T1000 (cell line): ENCODE results near the gene ARRDC2.
"Not testable (repeated sequence)": the region's sequence is repeated elsewhere in the genome, so short reads cannot be mapped to it uniquely, and the experiment has no call there.

Experiments
- DNase-seq: peaks from one replicate; lab custom pipeline; 2025; ENCODE audit warnings: mixed read lengths; lab: John Stamatoyannopoulos, UW

ARRDC2 gene

GRCh38 chr19:18007917-18008673, at the start of gene ARRDC2:
Gene ARRDC2 (plus strand): TSS chr19:18008170. CDS start chr19:18008311, 141 bp downstream.
- peak; percentile 77 for DNase-seq

- DNase-seq: no peak
Observed at GRCh38 chr19:17963936-17964691, 43.9 kb upstream of the ARRDC2 start.

- DNase-seq: no peak
Observed at GRCh38 chr19:17965370-17966128, 42.4 kb upstream of the ARRDC2 start.

- DNase-seq: no peak
Observed at GRCh38 chr19:17966129-17966483, 41.9 kb upstream of the ARRDC2 start.

- no peak for DNase-seq
Observed at GRCh38 chr19:17966550-17967256, 41.3 kb upstream of the ARRDC2 start, which contains the start of gene KCNN1. Gene KCNN1 (plus strand): TSS chr19:17967107. CDS start chr19:17973889, 6,782 bp downstream.

- no peak for DNase-seq
Observed at GRCh38 chr19:17967257-17968051, 40.5 kb upstream of the ARRDC2 start.

- DNase-seq: no peak
Observed at GRCh38 chr19:17968362-17968761, 39.6 kb upstream of the ARRDC2 start.

- DNase-seq: no peak
Observed at GRCh38 chr19:17969096-17969792, 38.7 kb upstream of the ARRDC2 start.

- no peak for DNase-seq
Observed at GRCh38 chr19:17972230-17972629, 35.7 kb upstream of the ARRDC2 start.

- DNase-seq: no peak
Observed at GRCh38 chr19:17973759-17974158, 34.2 kb upstream of the ARRDC2 start.

- DNase-seq: no peak
Observed at GRCh38 chr19:17974551-17974950, 33.4 kb upstream of the ARRDC2 start.

- DNase-seq: no peak
Observed at GRCh38 chr19:17975032-17975431, 32.9 kb upstream of the ARRDC2 start.

GRCh38 chr19:17977021-17977420, 30.9 kb upstream of the ARRDC2 start:
- no peak for DNase-seq

- no peak for DNase-seq
Observed at GRCh38 chr19:17977488-17977887, 30.5 kb upstream of the ARRDC2 start.

- no peak for DNase-seq
Observed at GRCh38 chr19:17981611-17982010, 26.4 kb upstream of the ARRDC2 start.

GRCh38 chr19:17982430-17982829, 25.5 kb upstream of the ARRDC2 start:
- DNase-seq: no peak

- DNase-seq: no peak
Observed at GRCh38 chr19:17985037-17985818, 22.7 kb upstream of the ARRDC2 start.

GRCh38 chr19:17986569-17986968, 21.4 kb upstream of the ARRDC2 start:
- not testable (repeated sequence) for DNase-seq

- DNase-seq: no peak
Observed at GRCh38 chr19:17988161-17988560, 19.8 kb upstream of the ARRDC2 start.
